DMS 273 treated with DMSO at 0.1 percent for 48 hours (cell line): ENCODE results near the gene PGC.

ENCODE experiments used
- DNase-seq: peaks from one replicate; lab custom pipeline; 2025; lab: John Stamatoyannopoulos, UW

Gene PGC

DNA sequence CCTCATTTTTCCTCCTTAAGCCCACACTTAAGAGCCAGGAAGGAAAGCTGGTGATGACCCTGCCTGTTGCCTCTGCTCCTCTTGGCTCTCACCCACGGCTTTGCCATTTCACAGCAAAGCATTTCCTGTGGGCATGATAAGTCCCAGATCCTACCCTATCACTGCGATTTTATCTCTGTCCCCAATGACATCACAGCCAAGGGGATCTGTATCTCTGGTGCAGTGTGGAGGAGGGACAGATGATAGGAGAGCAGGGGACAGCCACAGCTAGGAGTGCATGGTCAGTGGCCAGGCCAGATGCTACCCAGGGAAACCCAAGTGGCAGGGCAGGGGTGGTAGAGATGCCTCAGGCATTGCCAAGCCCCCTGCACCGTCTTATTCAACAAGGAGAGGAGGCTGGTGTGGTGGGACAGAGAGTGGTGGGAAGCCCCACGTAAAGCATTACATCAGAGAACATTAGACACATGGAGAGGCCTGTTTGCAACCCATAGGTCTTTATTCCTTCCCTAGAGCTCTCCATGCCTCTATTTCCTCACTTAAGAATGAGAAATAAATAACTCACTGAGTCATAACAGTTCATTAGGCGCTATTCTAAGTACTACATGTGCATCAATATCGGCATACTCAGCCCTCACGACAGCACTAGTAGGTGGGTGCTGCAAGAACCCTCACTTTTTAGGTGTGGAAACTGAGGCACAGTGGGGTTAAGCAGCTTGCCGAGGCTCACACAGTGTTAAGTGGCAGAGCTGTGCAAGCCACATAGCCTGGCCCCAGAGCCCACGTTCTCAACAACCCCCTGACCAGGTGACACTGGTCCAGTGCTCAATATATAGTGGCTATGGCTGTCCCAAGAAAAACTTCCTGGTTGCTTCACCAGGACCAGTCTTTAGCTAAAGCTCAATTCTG is 16.4 kb downstream of the PGC start:
- no peak for DNase-seq

DNA sequence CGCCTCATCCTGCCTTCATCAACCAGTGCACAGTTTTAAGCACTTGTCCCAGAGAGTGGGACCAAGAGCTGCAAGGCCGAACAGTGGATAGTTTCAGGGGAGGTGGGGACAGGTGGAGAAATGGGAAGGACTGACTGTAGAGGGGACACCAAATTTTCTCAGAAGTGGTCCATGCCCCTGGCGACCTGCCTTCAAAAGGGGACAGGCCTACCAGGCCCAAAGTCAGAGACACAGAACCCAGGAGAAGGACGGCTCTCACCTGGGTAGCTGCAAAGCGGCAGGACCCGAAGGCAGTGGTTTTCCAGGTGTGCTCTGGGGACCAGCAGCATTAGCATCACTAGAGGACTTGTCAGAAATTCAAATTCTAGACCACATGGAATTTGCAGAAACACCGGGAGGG is 17.6 kb downstream of the PGC start:
- DNase-seq: no peak

DNA sequence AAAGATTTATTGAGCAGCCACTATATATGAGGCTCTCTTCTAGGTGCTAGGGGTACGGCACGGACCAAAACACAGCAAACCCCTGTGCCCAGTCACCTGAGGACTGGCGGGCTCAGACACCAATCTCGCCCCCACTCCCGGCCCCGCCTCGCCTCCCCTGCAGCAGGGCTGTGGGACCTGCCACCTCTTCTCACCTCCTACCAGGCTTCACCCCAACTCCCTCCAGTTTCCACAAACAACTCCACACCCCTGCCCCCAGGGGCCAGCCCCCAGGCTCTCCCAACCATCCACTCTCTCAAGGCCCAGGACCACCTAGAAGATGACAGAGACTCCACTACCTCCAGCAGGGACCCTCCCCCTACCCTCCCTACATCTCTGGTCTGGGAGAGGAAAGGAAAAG is 18.2 kb downstream of the PGC start:
- DNase-seq: no peak

DNA sequence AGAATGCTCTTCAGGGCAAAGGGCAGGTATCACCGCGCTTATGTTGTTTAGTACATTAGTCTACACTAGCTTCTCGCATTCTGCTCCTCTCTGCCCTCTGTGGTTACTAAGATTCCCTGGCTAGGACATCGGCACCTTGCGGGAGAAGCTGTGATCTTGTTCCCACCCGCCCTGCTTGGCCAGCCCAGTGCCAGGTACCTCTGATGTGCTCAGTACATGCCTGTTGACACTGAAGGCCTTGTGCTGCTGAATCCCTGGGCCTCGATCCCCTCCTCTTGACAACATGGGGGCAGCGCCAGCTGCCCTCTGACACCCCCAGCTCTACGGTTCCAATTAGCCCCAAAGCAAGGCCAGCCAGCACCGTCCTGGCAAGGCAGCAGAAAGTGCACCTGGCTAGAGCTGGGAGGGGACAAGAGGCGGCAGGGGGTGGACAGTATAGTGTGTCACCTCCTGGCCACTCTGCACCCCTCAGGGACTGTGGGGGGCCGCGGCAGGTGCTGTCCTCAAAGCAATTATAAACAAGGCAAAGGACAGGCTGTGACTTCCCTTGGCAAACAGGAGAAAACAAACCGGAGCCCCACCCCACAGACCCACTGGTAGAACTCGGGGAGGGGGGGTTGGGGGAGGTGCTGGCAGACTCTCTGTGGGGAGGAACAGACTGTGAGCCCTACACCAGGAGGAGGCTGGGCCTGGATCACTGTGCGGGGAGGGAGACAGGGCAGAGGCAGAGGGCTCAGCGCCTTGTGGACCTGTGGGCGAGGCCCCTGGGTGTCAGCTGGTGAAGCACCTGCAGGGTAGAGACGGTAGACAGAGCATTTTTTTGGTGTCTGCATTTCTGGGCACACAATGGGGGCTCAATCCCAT is 18.9 kb downstream of the PGC start:
- no peak for DNase-seq

DNA sequence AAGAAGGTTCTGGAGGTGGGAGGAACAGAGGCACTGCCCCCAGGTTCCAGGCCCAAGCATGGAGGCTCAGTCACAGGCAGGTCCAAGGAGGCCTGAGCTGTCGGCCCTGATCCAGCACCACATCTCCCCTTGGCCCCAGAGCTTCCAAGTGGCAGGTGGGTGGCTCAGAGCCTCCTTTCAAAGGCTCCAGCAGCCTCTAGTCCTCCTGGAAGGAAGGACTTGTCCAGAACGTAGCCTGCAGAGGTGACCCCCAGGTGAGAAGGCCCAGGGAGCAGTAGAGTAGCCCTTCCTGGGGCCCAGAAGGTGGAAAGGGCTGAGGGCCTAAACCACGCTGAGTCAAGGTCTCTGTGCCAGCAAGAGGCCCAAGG is 19.5 kb downstream of the PGC start:
- DNase-seq: no peak

DNA sequence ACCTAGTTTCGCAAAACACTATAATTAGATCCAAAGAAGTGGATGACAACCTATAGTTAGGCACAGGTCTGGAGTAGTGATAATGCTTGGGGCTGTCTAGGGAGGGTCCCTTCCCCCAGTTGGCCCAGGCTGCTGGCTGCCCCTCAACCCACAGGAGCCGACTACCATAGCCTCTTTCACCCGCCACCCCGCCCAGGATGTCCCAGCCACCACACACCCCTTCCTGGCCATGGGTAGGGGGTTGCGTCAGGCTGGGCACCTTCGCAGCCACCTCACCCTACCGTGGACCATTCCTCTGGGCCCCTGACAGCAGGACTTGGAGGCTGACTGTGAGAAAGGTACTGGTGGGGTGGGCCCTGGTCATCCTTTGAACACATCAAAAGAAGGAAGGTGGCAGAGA is 20.3 kb downstream of the PGC start:
- DNase-seq: no peak

DNA sequence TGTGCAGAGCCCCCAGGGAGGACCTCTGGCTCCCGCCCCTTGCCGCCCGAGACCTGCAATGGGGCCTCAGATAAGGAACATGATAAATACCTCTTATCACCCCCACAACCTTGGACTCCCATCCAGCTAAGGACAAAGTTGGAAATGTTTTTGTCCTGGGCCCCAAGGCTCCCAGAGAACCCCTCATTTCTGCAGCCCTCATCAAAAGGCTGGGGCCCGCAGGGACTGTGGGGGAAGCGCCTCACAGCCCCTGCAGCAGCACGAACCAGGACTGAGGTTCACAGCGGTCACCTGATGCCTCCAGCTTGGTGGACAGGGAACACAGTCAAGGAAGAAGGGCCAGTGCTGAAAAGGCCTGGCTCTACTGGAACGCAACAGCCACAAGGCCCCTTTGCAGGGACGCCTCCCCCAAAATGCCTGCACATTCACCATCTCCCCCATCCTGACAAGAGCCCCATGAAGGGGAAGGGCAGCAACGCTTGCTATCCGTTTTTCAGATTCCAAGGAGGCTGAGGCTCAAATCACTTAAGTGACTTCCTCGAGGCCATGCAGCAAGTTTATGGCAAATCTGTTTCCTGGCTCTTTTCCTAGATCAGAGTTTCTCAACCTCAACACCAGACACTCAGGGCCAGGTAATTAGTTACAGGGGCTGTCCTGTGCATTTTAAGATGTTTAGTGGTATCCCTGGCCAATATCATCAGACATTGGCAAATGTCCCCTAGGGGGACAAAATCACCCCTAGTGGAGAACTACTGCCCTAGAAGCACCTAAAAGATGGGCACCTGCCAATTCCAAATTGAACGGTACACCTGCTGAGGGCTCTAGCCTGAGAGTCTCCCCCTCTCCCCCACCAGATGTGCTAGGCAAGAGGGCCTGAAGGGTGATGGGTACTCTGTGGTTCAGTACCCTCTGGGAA is 22.4 kb downstream of the PGC start:
- no peak for DNase-seq

DNA sequence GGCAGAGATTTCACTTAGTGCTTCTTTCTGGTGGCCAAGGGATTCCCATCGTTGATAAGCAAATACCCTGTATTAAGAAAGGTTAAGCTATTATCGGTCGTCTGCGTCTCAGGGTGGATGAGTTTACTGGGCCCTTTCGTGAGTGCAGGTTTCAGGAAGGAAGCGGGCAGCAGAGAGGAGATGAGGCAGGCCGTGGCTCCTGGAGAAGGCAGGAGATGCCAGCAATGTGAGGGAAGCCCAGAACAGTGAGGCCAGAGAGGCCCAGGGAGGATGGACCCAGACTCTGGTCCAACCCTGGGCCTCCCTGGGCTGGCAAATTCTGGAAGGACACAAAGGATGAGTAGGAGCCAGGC is 23.0 kb downstream of the PGC start:
- DNase-seq: no peak

DNA sequence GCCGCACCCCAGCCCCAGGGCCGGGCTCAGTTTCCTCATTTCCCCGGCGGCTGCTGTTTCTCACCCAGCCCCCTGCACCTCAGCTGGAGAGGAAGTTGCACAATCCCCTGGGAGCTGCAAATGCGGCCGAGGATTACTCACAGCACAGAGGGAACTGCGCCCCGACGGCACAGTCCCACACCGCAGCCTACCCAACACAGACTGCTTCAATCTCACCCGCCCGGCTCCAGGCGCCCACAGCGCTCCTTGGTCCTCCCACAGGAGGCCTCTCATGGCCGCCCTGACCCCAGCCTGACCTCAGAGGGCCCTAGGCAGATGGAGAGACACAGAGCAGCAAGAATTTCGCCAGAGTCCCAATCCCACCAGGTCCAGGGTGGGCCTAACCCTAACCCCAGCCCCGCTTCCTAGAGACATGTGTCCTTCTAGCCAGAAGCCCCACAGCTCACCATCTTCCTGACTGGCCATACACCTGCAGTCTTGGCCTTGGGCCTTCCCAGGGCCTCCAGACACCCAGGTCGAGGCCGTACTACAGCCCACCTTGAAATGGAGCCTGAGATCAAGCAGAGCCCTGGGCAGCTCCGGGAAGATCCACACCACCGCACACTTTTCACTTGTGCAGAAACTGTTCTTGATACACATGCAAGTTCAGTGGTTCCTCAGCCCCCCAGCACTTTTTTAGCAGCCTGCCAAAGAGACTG is 23.5 kb downstream of the PGC start:
- DNase-seq: no peak

DNA sequence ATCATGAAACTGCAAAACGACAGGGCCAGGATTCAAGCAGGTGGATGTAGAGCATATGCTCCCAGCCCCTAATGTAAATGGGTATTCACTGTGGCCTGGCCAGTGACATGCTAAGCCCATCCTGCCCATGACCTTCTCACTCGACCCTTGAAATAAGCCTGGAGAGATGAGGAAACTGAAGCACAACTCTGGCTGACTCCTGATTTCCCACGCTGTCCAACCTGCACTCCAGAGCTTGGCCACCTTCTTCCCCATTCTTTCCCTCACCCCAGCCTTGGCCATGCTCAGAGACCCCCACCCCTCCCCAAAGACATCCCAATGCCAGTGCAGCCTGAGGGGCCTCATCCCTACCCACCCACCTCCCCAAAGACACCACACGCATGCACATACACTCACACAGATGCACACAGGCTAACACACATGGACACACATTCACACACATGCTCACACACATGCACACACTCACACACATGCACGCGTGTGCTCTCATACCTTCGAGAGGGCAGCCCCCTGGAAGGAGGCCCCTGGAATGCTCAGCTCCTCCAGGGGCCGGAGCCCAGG is 24.1 kb downstream of the PGC start:
- DNase-seq: no peak

DNA sequence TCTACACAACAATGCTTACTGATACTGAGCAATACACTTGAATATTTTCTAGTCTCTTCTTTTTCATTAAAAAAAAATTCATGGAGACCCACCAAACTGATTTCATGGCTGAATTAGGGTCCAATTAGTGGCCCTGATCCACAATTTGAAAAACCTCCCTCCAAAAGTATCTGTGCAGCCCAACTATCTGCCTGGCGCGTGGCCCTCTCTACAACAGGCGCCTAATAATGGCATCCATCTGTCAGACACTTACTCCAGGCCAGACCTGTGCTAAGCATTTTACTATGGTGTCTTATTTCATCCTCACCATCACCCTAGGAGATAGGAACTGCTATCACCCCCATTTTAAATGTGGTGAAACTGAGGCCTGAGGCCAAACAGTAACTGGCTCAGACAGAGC is 25.8 kb downstream of the PGC start:
- DNase-seq: no peak

DNA sequence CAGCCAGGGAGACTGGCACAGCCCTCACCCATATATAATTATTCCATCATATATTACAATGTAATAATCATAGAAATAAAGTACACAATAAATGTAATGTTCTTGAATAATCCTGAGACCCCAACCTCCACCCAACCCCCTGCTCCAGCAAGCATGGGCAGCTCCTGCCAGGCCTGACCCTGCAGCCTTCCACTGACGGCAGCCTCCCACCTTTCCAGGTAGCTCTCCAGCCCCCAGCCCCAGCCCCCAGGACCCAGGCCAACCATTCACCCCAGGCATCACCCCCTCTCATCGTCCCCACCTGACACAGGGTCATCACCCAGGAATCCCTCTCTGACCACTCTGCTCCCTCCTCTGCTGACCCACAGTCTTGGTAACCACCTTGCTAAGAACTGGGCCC is 26.4 kb downstream of the PGC start:
- DNase-seq: no peak

DNA sequence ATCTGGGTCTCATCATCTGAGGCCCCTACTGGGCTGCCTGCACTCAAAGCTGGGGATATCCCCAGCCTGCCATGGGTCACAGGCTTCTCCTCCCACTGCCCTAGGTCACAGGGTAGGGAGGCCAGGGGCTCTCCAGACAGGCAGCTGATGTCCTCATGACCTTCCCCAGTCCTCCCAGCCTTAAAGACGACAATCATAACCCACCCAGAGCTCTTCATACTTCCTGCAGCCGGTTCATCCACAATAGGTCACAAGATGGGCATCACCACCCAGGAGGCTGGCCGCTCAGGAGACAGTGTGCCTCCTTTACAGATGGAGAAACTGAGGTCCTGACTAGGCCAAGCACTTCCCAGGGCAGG is 27.0 kb downstream of the PGC start:
- no peak for DNase-seq

DNA sequence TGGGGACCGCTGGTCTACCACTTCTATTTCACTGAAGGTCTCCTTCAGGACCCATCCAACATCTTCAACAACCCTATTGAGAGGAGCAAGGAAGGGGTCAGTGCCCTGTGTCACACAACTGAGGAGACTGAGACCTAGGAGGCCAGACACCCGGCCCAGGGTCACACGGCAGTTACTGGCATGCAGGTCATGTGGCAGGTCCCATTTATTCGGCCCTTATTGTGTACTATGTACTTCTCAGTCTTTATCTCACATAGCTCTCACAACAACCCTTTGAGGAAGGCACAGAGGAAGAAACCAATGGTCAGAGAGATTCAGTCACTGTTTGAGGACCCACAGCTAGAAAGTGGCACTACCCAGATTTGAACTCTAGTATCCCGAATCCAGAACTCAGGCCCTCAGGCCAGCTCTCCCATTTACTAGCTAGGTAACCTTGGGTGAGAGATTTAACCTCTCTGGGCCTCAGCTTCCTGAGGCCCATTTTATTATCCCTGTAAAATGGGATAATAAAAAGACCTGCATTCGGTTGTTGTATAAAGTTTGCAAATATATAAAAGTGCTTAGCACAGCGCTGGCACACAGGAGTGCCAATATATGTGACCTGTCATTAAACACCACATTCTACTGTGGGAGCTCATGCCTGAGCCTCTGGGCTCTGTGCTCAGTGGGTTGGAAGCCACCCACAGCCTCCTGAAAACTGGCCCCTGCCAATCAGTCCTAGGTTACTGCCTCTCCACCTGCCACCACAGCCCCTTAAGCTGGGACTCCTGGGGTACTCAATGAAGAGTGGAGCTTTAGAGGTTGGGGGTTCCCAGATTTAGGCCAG is 27.5 kb downstream of the PGC start:
- no peak for DNase-seq

DNA sequence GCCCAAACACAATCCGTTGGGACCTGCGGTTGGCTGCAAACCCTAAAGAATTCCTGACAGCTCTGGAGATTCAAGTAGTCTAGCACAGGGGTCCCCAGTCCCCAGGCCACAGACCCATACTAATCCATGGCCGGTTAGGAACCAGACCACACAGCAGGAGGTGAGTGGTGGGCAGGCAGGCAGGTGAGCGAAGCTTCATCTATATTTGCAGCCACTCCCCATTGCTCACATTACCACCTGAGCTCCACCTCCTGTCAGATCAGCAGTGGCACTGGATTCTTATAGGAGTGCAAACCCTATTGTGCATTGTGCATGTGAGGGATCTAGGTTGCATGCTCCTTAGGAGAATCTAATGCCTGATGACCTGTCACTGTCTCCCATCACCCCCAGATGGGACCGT is 28.4 kb downstream of the PGC start:
- DNase-seq: no peak

DNA sequence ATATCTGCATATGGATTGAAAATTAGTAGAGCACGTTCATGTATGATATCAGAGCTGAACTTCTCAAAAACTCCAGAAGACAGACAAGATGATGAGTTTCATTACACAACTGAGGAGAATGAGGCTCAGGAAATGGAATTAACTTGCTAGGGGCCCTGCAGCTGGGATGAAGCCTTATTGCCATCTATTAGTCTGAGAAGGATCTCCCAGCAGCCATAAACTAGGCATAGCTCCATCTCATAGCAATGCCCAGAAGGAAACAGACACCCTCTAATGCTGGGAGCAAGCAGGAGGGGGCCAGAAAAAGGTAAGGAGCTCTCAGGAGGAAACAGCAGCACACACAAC is 29.8 kb downstream of the PGC start:
- DNase-seq: no peak

DNA sequence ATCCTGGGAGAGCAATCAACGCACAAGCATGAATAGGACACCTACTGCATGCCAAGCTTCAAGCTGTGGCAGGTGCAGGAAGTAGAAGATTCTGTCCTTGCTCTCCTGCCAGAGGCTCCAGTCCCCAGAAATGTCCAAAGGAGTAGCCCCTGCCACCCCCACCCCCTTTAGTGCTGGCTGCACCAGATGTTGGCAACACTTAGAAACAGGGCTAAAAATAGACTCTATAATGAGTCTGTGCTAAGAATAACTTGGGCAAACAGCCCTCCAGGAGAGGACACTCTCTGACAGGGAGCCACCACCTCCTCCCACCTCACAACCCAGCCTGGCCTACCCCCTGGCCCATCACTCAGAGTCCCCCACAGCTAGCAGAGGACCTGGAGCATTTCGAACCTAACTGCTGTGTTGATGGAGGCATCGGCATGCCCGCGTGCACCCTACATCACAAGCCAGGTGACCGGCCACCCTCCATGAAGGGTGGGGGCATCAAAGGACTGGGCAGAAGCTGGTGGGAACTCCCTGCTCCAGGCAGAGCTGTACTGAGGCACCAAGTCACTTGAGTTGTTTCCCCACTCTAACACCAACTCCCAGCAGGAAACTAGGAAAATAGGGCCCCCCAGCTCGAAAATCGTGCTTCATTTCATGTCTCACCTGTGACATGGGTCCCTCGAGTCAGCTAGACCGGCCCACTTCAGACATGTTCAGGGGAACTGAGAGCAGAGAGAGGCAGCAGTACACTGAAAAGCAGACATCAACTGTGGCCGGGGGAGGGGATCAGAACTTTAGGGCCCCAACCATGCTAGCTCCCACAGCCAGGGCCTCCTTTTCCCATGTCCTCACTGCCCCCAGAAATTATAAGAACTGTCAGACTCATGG is 30.4 kb downstream of the PGC start:
- DNase-seq: no peak

DNA sequence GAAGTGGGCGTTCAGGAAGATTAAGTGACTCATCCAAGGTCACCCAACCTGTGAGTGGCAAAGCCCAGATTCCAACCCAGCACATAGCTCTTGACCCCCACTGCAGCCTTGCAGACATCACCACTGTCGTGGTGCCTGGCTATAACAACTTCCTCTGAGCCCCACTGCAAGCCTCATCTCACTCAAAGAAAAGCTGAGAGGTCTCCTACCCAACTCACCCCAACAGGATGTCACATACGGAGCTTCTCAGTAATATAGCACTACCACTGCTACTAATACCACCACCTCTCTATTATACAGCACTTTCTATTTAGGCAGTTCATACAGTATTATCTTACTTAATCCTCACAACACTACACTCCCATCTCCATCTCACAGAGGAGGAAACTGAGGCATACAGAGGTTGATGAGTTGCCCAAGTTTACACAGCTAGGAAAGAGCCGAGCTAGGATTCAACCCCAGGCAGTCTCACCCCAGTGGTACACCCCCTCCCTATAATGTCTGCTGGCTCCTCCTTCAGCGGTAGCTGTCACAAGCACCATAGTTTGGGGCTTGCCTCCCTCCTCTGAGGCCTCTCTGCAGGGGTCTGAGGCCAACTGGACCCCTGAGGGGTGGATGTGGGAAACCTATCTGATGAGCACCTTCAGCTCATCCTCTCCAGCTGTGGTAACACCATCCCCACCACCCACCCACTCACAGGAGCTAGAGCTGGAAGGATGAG is 31.2 kb downstream of the PGC start:
- DNase-seq: no peak
